ENCODE measurements around the gene PCSK9.
"Not testable (repeated sequence)": the region's sequence is repeated elsewhere in the genome, so short reads cannot be mapped to it uniquely, and the experiment has no call there.

The PCSK9 gene

GRCh38 chr1:55010887-55011217, 28.5 kb upstream of the PCSK9 start:
- TF ChIP-seq, protein P1, sequence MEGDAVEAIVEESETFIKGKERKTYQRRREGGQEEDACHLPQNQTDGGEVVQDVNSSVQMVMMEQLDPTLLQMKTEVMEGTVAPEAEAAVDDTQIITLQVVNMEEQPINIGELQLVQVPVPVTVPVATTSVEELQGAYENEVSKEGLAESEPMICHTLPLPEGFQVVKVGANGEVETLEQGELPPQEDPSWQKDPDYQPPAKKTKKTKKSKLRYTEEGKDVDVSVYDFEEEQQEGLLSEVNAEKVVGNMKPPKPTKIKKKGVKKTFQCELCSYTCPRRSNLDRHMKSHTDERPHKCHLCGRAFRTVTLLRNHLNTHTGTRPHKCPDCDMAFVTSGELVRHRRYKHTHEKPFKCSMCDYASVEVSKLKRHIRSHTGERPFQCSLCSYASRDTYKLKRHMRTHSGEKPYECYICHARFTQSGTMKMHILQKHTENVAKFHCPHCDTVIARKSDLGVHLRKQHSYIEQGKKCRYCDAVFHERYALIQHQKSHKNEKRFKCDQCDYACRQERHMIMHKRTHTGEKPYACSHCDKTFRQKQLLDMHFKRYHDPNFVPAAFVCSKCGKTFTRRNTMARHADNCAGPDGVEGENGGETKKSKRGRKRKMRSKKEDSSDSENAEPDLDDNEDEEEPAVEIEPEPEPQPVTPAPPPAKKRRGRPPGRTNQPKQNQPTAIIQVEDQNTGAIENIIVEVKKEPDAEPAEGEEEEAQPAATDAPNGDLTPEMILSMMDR (conservative IDR thresholded peaks at IDR 0.05), result no peak
- no peak overlapping the region for H3K27ac ChIP-seq

DNA sequence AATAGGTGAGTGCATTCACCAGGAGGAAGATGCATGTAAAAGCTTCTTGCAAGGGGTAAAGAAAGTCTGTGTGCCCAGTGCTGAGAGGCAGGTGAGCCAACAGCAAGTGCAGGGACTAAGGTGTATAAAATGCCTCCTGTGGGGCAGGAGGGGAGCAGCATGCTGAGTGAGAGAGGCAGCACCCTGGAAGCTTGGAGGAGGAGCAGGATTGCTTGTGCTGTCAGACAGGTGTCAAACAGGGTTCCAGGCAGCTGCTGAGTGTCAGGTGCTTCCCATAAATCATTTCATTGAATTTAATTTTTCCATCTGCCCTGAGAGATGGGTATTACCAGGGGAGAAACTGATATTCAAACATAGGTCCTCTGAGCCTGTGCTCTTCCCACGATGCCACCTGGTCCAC, 26.7 kb upstream of the PCSK9 start:
- no peak overlapping the region for H3K27ac ChIP-seq
- TF ChIP-seq, protein P1 (conservative IDR thresholded peaks at IDR 0.05), result no peak

- no peak overlapping the region for H3K27ac ChIP-seq
- TF ChIP-seq, protein P1 (conservative IDR thresholded peaks at IDR 0.05), result no peak
Observed at GRCh38 chr1:55015123-55015522, 24.2 kb upstream of the PCSK9 start.

- TF ChIP-seq, protein P1 (conservative IDR thresholded peaks at IDR 0.05), result no peak
- H3K27ac ChIP-seq, result no peak overlapping the region
Observed at GRCh38 chr1:55015731-55016620, 23.4 kb upstream of the PCSK9 start.

GRCh38 chr1:55018395-55018794, 21.0 kb upstream of the PCSK9 start:
- TF ChIP-seq, protein P1 (conservative IDR thresholded peaks at IDR 0.05), result no peak
- H3K27ac ChIP-seq, result no peak overlapping the region

- TF ChIP-seq, protein P1 (conservative IDR thresholded peaks at IDR 0.05), result peak; percentile 95
- H3K27ac ChIP-seq, result peak overlapping the region; percentile 24; the same call in 1 of the 2 replicates
Observed at GRCh38 chr1:55021942-55022546, 17.3 kb upstream of the PCSK9 start.

GRCh38 chr1:55024163-55024562, 15.2 kb upstream of the PCSK9 start:
- H3K27ac ChIP-seq, result not testable (repeated sequence)

DNA sequence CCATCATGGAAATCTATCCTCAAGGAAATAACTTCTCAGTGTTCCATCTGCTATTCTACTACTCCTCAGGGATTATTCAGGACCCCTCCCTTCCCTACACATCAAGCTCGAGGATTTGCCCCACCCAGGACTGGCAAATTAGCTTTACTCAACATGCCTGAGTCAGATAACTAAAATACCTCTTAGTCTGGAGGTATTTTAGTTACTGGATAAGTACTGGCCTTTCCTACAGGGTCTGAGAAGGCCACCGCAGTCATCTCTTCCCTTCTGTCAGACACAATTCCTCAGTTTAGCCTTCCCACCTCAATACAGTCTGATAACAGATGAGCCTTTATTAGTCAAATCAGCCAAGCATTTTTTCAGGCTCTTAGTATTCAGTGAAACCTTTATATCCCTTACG, 12.7 kb upstream of the PCSK9 start:
- not testable (repeated sequence) for H3K27ac ChIP-seq

DNA sequence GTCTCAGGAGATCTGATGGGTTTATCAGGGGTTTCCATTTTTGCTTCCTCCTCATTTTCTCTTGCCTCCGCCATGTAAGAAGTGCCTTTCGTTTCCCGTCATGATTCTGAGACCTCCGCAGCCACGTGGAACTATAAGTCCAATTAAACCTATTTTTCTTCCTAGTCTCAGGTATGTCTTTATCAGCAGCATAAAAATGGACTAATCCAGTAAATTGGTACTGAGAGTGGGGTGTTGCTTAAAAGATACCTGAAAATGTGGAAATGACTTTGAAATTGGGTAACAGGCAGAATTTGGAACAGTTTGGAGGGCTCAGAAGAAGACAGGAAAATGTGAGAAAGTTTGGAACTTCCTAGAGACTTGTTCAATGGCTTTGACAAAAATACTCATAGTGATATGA, 8.2 kb upstream of the PCSK9 start:
- not testable (repeated sequence) for H3K27ac ChIP-seq
